BE2C (cell line): ENCODE measurements around the gene MAP2K3.

Experiments used
- DNase-seq: peaks from one replicate; pipeline ENCODE4 v3.0.0-alpha.2; 2020
- H3K27me3 ChIP-seq: fragments of 250-450 bp; sonication (Bioruptor Pico); 2 replicates; pipeline ENCODE4 v1.5.1; 2020; ENCODE audit warnings: mild to moderate bottlenecking
- H3K36me3 ChIP-seq: fragments of 250-450 bp; sonication (Bioruptor Pico); 2 replicates; pipeline ENCODE4 v1.5.1; 2020; ENCODE audit warnings: mild to moderate bottlenecking
- H3K4me1 ChIP-seq: fragments of 250-450 bp; sonication (Bioruptor Pico); 2 replicates; pipeline ENCODE4 v1.5.1; 2020
- H3K4me3 ChIP-seq: 2 replicates; pipeline ENCODE4 v1.5.1; 2011; ENCODE audit warnings: low read depth, low read length
- H3K9me3 ChIP-seq: fragments of 250-450 bp; sonication (Bioruptor Pico); 2 replicates; pipeline ENCODE4 v1.5.1; 2020
- TF ChIP-seq, protein P1 (sequence below): IDR thresholded peaks from 2 replicates; pipeline ENCODE4 v1.5.1; 2012; ENCODE audit warnings: mild to moderate bottlenecking, low read depth, low read length

MAP2K3 gene

DNA sequence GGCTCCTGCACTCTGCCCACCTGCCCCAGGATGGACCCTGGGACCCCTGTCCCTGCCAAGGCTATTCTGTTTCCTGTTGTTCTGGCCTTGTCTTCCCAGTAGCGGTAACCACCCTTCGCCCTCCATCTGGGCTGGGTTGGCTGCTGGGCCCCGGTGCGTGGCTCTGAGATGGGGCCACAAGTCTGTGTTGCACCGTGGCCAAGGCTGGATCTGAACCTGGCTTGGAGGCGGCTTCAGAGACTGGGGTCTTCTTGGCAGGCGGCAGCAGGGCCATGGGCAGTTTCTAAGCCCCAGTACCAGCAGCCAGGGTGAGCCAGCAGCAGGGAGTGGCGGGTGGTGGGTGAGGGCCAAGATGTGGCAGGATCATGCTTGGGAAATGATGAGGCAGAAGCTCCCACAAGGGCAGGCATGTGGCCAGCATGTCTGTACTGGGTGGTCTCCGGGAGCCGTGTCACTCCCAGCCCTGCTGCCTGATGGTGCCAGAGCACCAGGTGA is 12.6 kb downstream of the MAP2K3 start:
- TF ChIP-seq, protein P1, sequence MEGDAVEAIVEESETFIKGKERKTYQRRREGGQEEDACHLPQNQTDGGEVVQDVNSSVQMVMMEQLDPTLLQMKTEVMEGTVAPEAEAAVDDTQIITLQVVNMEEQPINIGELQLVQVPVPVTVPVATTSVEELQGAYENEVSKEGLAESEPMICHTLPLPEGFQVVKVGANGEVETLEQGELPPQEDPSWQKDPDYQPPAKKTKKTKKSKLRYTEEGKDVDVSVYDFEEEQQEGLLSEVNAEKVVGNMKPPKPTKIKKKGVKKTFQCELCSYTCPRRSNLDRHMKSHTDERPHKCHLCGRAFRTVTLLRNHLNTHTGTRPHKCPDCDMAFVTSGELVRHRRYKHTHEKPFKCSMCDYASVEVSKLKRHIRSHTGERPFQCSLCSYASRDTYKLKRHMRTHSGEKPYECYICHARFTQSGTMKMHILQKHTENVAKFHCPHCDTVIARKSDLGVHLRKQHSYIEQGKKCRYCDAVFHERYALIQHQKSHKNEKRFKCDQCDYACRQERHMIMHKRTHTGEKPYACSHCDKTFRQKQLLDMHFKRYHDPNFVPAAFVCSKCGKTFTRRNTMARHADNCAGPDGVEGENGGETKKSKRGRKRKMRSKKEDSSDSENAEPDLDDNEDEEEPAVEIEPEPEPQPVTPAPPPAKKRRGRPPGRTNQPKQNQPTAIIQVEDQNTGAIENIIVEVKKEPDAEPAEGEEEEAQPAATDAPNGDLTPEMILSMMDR: no peak
- Histone ChIP-seq H3K27me3 (no peaks in the 10 kb centered on the region), H3K4me1 (peaks cover 8% of the 10 kb centered on the region)

DNA sequence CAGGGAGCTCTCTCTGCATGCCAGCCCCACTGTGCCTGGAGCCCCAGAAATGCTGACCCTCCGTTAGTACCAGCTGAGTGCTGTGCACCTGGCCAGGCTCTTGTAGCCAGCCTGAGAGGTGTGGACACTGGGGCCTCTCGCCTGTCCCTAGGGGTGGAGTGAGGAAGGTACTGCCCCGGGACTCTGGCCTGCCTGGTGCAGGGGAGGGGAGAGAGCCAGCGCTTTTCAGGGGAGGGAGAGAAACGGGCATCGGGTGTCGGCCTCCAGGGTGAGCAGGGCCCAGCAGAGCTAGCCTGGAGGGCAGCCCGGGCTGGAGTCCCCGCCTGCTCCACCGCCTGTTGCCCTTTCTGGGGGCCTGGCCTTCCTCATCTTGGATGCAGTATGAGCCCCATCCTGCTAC is 13.1 kb downstream of the MAP2K3 start:
- Histone ChIP-seq H3K27me3 (no peaks in the 10 kb centered on the region), H3K36me3 (no peaks in the 10 kb centered on the region; the same call in 1 of the 2 replicates), H3K4me3 (no peak overlapping the region), H3K9me3 (no peaks in the 10 kb centered on the region), H3K4me1 (peaks cover 8% of the 10 kb centered on the region)
- no peak for DNase-seq
- TF ChIP-seq, protein P1: no peak

More for the DNA sequence above, 12.6 kb downstream of the MAP2K3 start:
- no peak overlapping the region for H3K4me3 ChIP-seq
- no peak for DNase-seq
- H3K9me3 ChIP-seq: no peaks in the 10 kb centered on the region
- no peaks in the 10 kb centered on the region; the same call in 1 of the 2 replicates for H3K36me3 ChIP-seq

DNA sequence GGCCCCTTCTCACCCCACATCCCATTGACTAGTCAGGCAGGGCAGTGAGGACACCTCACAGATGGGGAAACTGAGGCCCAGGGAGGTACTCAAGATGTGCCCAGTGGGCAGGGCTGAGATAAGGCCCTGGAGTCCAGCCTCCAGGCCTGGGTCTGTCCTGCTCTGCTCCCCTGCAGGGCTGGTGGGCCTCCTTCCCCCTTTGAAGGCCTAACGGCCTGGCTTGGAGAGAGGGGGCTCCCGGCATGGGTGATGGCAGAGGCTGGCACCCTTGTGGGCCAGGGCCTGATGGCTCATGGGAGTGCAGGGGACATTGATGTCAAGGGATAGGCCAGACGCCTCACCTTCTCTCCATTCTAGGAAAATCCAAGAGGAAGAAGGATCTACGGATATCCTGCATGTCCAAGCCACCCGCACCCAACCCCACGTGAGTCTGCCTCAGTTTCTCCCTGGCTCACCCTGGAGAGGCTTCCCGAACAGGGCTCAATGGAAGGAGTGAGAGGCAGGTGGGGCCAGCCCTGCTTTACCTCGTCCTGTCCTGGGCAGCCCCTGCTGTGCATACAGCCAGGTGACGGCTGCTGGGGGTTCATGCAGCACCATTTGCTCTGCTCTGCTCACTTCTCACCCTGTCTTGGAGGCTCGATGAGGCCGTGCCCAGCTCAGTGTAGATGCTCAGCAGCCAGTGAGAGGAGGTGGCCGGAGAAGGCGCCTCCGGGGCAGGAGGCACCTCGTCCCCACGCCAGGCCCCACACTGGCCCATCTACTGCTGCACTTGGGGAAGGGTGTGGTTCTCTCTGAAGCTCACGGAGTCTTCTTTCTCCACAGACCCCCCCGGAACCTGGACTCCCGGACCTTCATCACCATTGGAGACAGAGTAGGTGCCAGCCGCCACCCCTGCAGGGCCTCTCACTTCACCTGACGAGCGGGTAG is 13.8 kb downstream of the MAP2K3 start:
- Histone ChIP-seq H3K27me3 (no peaks in the 10 kb centered on the region), H3K36me3 (no peaks in the 10 kb centered on the region; the same call in 1 of the 2 replicates), H3K4me1 (peaks cover 8% of the 10 kb centered on the region), H3K4me3 (no peak overlapping the region), H3K9me3 (no peaks in the 10 kb centered on the region)
- DNase-seq: no peak
- TF ChIP-seq, protein P1: no peak

DNA sequence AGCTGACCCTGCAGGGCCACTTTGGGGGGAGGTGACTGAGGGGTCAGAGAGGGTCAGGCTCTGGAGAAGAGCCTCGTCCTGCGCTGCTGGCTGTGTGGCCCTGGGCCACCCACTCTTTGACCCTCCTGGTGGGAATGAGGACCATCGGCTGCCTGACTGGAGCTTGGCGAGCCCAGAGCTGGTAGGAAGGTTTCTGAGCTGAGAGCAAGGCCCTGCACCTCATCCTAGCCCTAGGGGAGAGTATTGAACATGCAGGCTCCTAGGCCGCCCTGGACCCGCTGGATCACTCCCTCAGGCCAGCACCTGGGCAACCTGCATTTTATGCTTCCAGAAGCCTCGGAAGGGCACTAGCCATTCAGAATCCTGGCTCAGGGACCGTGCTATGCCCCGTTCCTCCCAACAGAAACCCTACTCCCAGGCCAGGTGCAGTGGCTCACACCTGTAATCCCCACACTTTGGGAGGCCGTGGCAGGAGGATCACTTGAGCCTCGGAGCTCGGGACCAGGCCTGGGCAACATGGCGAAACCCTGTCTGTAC is 14.5 kb downstream of the MAP2K3 start:
- no peak overlapping the region for H3K4me3 ChIP-seq
- no peaks in the 10 kb centered on the region for H3K9me3 ChIP-seq
- DNase-seq: no peak
- no peaks in the 10 kb centered on the region for H3K27me3 ChIP-seq
- peaks cover 8% of the 10 kb centered on the region for H3K4me1 ChIP-seq
- TF ChIP-seq, protein P1: no peak
- H3K36me3 ChIP-seq: no peaks in the 10 kb centered on the region; the same call in 1 of the 2 replicates

DNA sequence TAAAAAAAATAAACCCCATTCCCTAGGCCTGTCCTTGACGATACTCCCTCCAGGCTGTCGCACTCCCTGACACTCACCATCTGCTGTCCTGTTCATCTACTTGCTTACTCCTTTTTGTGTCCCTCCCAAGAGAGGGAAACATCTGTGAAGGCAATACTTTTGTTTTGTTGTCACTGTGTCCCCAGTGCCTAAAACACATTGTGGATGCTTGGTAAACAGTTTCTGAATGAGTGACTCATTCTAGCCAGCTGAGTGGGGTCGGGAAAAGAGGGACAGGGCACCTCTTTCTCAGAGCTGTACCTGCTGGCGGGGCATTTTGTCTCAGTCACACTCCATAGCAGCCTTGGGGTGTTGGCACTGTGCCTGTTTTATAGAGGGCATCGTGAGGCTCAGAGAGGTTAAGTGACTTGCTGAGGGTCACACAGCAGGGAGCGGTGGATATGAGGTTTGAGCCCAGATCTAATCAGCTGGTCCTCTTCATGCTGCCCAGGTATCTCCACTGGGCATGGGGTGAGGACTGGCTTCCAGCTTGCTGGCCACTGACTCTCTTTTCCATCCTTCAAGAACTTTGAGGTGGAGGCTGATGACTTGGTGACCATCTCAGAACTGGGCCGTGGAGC is 15.6 kb downstream of the MAP2K3 start:
- peaks cover 5% of the 10 kb centered on the region for H3K4me1 ChIP-seq
- no peak for DNase-seq
- no peaks in the 10 kb centered on the region; the same call in 1 of the 2 replicates for H3K36me3 ChIP-seq
- no peak overlapping the region for H3K4me3 ChIP-seq
- H3K9me3 ChIP-seq: no peaks in the 10 kb centered on the region
- TF ChIP-seq, protein P1: no peak
- no peaks in the 10 kb centered on the region for H3K27me3 ChIP-seq
